Fibroblast of pulmonary artery (primary cell): ENCODE data around the gene TNRC18.
"Not testable (repeated sequence)": the region's sequence is repeated elsewhere in the genome, so short reads cannot be mapped to it uniquely, and the experiment has no call there.

Source experiments
- DNase-seq: peaks from one replicate; pipeline ENCODE4 v3.0.0-alpha.2; 2010; ENCODE audit warnings: low read depth
- H3K4me3 ChIP-seq: replicated peaks from 2 replicates; pipeline ENCODE4 v1.5.1; 2011; ENCODE audit warnings: low read depth, mild to moderate bottlenecking, control low read depth, low read length, moderate library complexity
- TF ChIP-seq, protein P1 (sequence below): IDR thresholded peaks from 2 replicates; pipeline ENCODE4 v1.5.1; 2011; ENCODE audit warnings: mild to moderate bottlenecking, control low read depth, low read length, inconsistent platforms; ENCODE audit errors: missing control alignments

TNRC18 gene

GRCh38 chr7:5377279-5377678 lies 46.4 kb downstream of the TNRC18 start:
- no peak overlapping the region for H3K4me3 ChIP-seq
- no peak for DNase-seq
- TF ChIP-seq, protein P1, sequence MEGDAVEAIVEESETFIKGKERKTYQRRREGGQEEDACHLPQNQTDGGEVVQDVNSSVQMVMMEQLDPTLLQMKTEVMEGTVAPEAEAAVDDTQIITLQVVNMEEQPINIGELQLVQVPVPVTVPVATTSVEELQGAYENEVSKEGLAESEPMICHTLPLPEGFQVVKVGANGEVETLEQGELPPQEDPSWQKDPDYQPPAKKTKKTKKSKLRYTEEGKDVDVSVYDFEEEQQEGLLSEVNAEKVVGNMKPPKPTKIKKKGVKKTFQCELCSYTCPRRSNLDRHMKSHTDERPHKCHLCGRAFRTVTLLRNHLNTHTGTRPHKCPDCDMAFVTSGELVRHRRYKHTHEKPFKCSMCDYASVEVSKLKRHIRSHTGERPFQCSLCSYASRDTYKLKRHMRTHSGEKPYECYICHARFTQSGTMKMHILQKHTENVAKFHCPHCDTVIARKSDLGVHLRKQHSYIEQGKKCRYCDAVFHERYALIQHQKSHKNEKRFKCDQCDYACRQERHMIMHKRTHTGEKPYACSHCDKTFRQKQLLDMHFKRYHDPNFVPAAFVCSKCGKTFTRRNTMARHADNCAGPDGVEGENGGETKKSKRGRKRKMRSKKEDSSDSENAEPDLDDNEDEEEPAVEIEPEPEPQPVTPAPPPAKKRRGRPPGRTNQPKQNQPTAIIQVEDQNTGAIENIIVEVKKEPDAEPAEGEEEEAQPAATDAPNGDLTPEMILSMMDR = no peak

GRCh38 chr7:5375925-5376324 lies 47.7 kb downstream of the TNRC18 start:
- H3K4me3 ChIP-seq = no peak overlapping the region
- DNase-seq = no peak
- TF ChIP-seq, protein P1 = no peak

DNA sequence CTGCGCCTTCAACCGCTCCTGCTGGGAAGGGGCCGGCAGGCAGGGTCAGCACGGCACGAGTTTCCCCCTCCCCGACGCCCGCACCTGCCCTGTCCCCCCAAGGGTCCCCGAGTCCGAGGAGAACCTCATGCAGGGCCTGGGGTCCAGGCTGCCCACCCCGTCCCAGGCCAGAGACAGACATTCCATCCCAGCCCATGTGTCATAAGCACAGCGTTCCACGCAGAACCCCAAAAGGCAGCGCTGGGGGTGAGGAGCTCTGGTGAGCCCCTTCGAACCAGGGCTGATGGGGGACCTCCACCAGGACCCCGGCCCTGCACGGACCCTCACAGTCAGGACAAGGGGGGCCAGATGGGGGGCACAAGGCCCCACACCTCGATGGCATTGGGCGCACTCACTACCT lies 49.2 kb downstream of the TNRC18 start:
- DNase-seq = no peak
- TF ChIP-seq, protein P1 = no peak
- H3K4me3 ChIP-seq = no peak overlapping the region

DNA sequence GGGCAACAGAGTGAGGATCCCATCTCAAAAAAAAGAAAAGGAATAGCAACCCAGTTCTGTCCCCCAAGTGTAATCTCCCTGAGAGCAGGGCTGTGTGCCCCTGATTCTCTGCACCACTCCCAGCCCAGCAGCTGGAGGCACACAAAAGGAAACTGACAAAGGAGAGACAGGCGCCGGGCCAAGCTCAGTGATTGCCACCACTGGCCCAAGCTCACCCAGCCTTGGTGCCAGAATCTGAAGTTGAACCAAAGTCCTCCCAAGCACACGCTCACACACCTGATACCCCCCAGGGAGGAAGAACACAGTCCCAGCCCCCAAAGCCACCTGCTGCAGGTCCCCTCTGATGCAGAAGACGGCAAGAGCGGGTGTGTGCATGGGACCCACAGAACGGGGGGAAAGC lies 50.3 kb downstream of the TNRC18 start:
- no peak for DNase-seq

DNA sequence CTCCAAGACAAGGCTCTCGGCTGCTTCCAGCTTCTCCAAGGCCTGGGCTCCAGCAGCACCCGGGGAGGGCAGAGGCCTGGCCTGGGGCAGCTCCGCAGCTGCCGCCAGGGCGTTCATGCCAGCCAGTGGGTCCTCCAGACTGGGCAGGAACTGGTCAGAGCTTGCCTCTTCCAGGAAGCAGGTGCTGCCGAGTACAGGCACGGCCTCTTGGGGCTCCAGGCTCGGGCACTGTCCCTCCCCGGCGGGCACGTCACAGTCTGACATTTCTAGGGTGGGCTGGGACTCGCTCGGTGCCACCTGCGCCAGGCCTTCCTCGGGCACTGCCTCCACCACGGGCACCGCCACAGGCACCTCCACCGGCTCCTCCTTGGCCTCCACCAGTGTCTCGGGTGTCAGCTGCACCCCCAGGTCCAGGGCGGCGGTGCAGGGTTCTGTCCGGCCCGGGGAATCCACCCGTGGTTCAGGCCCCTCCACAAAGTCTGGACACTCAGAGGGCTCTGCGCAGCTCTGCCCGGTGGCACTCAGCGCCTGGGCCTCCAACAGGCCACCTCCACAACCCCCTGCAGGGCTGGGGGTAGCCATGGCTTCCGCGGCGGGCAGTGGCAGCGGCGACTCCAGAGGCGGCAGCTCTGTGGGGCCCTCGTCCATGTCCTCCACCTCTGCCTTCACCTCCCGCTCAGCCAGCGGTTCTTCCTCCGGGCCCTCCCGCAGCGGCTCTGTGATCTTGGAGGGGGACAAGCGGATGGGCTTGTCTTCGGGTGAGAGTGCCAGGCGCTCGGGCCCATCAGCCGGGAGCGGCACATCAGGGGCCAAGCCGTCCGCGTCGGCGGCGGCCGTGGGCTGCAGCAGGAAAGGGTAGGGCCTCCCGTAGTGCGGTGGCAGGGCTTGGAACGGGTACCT lies 52.9 kb downstream of the TNRC18 start:
- no peak for DNase-seq
- H3K4me3 ChIP-seq = no peak overlapping the region
- TF ChIP-seq, protein P1 = no peak

More for the DNA sequence above, 50.3 kb downstream of the TNRC18 start:
- no peak overlapping the region for H3K4me3 ChIP-seq
- TF ChIP-seq, protein P1 = no peak

- no peak overlapping the region for H3K4me3 ChIP-seq
- DNase-seq = no peak
- TF ChIP-seq, protein P1 = no peak
Measured at GRCh38 chr7:5367661-5368060, 56.0 kb downstream of the TNRC18 start.

DNA sequence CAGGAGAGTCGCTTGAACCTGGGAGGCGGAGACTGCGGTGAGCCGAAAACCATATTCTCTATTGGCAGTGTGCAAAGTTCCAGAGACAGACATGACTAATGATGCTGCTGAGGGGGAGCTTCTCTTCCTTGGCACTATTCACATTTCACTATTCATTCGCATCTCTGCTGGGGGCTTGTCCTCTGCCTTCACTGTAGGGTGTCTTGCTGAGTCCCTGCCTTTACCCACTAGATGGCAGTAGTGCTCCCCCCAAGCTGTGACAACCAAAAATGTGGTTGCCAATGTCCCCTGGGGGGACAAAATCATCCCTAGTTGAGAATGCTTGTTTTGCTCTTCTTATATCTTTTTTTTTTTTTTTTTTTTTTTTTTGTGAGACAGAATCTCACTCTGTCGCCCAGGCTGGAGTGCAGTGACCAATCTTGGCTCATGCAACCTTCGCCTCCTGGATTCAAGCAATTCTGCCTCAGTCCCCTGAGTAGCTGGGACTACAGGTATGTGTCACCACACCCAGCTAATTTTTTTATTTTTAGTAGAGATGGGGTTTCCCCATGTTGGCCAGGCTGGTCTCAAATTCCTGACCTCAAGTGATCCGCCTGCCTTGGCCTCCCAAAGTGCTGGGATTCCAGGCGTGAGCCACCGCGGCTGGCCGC lies 57.5 kb downstream of the TNRC18 start:
- peak; percentile 82 for DNase-seq
- TF ChIP-seq, protein P1 = peak; percentile 91
- not testable (repeated sequence) for H3K4me3 ChIP-seq
